Fibroblast of skin of right biceps (primary cell): Measurements from ENCODE around the gene IL17D.
"Not testable (repeated sequence)": the region's sequence is repeated elsewhere in the genome, so short reads cannot be mapped to it uniquely, and the experiment has no call there.

Experiments used
- DNase-seq: peaks from one replicate; pipeline ENCODE4 v3.0.0-alpha.2; 2013

IL17D gene, protein sequence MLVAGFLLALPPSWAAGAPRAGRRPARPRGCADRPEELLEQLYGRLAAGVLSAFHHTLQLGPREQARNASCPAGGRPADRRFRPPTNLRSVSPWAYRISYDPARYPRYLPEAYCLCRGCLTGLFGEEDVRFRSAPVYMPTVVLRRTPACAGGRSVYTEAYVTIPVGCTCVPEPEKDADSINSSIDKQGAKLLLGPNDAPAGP

GRCh38 chr13:20702915-20703779 is at the start of gene IL17D:
Gene IL17D (plus strand): TSS chr13:20703699. CDS start chr13:20704002, 303 bp downstream.
- no peak for DNase-seq

DNA sequence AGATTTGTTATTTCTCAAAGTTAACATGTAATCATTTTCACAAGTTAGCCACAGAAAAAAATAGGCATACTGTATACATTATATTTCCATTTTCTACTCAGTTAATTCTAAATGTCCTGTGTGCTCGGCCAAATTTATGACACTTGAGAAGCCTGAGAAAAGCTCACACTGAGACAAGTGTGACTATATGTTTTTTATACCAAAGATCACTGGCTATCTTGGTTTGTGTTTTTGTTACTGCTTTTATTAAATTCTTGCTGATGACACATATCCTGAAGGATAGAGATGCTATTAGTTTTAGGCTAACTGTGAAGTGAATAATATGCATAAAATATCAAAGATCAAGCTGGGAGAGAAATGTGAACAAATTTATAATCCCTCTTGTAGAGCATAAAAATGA is 49.3 kb upstream of the IL17D start:
- DNase-seq, result peak; percentile 43

- no peak for DNase-seq
Measured at GRCh38 chr13:20658451-20659040, 45.0 kb upstream of the IL17D start.

- DNase-seq, result no peak
Measured at GRCh38 chr13:20664351-20664750, 39.1 kb upstream of the IL17D start.

DNA sequence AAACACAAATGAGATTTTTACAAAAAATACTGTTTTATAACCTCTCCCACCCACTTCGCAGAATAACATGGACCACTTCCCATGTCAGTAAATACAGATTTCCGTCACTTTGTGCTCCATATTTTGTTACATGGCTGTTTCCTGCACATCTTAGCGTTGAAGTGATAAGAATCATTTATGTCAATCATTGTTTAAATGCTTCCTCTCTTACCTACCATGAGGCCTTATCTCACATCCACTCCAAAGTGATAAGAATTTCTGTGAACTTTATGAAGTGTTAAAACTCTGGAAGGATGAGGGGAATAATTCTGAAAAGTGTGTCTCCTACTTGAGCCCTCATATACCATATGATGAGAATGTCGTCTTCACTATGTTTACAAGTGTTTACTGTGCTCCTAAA is 36.6 kb upstream of the IL17D start:
- no peak for DNase-seq

DNA sequence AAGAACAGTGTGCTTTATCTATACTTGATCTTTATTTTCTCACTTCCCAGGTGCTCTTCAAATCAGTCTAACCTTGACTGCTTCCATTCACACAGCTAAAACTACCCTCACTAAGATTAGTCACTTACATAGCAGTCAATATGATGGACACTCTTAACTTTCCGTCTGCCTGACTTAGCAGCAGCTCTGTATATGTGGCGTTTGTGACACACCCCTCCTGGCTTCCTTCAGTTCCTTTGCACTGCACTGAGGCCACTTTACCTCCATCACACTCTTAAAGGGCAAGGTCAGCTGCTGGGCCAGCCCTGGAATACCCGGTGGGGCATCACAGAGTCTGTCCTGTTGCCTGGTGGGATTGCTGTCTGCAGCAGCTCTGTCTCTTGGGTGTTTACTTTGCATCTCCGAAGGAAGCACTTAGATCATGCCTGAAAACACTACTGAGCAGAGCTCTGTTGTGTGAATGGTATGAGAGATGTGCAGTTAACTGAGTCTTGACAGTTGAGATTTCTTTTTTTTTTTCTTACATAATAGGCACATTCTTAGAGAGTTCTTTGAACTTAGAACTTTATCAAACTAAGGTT is 35.6 kb upstream of the IL17D start:
- DNase-seq, result no peak

GRCh38 chr13:20669162-20669561 is 34.3 kb upstream of the IL17D start:
- no peak for DNase-seq

DNA sequence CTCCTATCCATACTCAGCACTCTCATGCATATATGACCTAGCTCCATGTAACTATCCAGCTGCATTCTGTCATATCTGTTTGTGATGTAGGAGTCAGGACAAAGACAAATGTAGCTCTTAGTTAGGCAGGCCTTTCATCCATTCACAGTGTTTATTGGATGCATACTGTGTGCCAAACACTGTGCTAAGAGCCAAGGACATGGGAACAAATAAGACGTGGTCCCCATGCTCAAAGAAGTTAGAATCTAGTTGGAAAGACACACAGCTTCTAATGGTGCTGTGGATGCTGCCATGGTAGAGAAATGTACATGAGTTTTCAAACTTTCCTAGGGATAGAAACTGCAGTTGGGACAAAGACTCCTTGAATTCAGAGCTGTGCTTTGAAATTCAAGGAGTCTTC is 31.7 kb upstream of the IL17D start:
- no peak for DNase-seq

GRCh38 chr13:20672772-20673171 is 30.7 kb upstream of the IL17D start:
- DNase-seq, result no peak

DNA sequence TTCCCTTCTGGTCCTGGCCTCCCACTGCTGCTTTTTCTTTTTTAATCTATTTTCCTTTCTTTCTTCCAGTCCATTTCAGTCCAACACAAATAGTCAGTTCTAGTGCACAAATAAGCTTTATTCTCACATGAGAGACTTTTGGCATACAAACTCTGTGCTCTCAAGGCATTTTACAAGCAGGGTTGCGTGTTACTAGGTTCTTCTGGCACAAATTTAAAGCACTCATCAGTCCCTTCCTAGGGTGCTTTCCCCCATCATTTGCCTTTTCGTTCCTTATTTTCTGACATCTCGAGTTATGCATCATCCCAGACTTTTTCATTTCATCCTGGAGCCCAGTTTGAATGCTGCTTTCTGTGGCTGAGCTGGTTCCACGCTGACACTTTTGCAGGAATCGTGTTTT is 29.8 kb upstream of the IL17D start:
- no peak for DNase-seq

DNA sequence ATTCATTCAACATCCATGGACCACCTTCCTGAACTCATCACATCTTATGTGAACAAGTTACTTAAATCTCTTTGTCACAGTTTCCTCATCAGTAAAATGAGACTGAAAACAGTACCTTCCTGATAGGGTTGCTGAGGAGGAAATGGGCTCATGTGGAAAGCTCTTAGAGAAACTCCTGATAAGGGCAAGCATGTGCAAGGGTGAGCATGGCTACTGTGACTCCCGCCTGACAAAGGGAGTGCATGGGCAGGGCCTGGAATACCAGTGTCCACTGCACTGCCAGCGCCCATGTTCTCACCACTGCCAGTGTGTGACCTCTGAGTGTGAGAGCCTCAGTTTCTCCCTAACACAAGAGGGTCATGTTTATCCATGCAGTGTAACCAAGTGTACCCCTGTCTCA is 27.3 kb upstream of the IL17D start:
- no peak for DNase-seq

GRCh38 chr13:20678606-20679005 is 24.9 kb upstream of the IL17D start:
- DNase-seq, result not testable (repeated sequence)

DNA sequence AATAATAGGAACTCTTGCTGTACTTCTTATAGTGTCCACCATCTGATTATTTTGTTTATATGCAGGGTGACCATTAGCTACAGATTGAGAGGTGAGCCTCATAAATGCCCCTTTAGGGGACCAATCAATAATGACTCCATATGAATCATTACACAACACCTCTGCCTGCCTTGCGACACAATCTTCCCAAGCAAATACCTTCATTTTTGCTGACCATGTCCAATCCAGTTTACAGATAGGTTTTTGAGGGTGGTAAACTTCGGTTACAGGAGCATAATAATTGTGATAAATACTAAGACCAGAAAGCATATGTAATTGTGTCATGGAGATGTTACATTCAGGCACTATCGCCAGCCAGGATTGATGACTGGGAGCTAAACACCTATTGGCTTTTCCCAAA is 23.6 kb upstream of the IL17D start:
- no peak for DNase-seq

DNA sequence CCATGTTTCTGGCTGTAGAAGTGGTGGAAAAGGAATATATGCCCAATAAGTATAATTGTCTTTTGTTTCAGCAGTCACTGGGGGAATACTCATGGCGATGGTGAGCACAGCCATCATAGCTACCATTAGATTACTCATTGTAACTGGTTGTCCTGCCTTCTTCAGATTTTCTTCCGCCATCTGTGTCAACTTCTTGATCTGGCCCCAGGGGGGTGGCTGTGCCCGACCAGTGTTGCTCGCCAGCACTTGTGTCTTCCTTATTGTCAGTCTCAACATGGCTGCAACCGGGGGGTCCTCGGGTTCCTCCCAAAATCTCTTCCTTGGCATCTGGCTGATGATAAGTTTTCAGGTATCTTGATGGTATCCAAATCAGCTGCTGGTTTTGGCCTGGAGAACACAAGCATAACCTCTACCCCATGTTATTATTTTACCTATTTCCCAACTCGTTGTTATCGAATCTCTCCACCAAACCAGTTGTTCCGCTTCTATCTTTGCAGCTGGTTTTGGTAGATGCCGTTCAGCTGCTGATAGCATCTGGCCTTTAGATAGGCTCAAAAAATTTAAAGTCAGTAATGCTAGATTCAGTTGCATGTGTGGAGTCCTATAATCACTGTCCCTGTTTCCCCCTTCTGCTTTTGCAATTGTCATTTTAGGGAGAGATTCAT is 23.0 kb upstream of the IL17D start:
- DNase-seq, result no peak

DNA sequence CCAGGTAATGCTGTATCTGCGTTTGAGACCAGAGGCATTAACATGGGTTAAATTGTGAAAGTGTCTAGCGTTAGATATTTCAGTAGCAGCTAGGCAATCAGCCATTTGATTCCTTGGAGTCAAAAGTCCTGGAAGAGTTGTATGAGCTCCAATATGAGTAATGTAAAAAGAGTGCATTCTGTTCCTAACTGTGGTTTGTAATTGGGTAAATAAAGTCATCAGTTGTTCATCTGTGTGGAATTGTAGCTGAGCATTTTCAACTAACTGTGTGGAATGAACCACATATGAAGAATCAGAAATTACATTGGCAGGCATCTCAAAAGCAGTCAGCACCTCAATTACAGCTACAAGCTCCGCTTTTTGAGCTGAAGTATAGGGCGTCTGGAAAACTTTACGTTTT is 22.0 kb upstream of the IL17D start:
- peak; percentile 89 for DNase-seq

- no peak for DNase-seq
Measured at GRCh38 chr13:20682061-20682460, 21.4 kb upstream of the IL17D start.

- no peak for DNase-seq
Measured at GRCh38 chr13:20684041-20684440, 19.5 kb upstream of the IL17D start.

GRCh38 chr13:20684546-20684945 is 19.0 kb upstream of the IL17D start:
- DNase-seq, result no peak

DNA sequence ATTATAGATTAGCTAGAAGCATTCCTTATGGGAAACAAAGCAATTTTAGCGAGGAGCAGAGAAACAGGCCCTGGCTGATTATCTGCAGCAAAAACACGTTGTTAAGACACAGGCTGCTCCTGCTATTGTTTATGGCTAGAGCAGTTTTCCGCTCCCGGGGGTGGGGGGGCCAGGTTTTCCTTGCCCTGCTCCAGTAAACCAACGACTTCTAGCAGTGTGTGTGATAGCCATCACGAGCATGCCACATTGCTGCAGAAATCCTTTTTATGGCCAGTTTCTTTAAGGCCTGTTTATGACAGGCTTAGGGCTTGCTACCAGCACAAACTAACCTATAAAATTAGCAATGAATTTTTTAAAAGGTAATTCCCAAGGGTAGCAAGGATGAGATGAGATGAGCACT is 18.4 kb upstream of the IL17D start:
- no peak for DNase-seq

- no peak for DNase-seq
Measured at GRCh38 chr13:20686167-20686566, 17.3 kb upstream of the IL17D start.

GRCh38 chr13:20686863-20687579 is 16.5 kb upstream of the IL17D start:
- DNase-seq, result no peak

DNA sequence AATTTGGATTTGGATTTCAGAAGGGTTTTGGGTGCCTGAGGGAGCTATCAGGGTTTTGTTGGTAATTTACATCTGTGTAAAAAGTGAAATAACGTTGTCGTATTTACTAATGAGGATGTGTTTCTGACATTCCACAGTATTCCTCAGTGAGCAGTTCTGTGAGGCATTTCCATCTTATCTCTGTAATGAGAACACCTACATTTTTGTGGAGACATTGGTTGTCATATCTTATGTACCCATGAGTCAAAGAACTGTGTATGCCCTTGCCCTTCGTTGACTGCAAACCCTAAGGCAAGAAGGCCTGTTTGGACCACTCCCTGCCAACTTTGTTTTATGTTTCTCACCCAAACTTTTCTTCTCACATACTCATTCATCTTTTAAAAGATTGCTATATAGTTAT is 14.2 kb upstream of the IL17D start:
- DNase-seq, result no peak

GRCh38 chr13:20691616-20692015 is 11.9 kb upstream of the IL17D start:
- no peak for DNase-seq
